ENCODE results near the gene HOXB3.

Gene HOXB3

DNA sequence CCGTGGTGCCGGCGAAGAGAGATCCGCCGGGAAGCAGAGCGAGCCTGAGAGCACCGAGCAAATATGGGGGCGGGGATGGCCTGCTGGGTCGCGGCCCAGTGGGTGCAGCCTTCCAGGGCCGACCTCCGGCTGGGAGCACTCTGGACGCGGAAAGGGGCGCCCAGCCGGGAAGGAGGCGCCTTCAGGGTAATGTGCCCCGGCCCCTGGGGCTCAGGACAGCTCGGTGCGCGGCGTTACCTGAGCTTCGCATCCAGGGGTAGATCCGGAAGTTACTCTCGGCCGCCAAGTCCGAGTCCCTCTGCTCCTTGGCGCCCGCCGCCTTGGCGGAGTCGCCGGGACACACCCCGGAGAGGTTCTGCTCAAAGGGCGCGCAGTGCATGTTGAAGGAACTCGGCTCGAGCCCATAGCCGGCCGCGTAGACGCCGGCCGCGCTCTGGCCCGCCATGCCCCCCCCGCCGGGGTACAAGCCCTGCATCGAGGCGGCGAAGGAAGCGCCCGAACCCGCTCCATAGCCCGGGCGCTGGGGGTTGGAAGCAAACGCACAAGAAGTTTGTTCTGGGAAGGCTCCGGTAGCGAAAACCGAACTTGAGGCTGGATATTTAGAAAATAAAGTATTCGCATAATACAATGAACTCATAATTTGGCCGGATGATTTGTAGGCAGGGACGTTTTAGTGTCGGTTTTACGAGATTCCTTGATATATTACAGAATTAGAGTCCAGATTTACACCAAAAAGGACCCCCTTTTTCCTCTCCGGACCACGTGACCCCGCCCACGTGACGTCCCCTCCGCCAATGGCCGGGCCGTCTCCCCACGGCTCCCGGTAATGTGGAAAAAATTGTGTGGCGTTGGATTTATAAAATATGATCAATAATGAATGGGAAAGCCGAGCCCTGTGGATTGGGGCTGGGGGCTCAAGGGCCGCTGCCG is 20.5 kb upstream of the HOXB3 start, which contains the start of gene HOXB7 (continued):
- TF ChIP-seq, protein P1, sequence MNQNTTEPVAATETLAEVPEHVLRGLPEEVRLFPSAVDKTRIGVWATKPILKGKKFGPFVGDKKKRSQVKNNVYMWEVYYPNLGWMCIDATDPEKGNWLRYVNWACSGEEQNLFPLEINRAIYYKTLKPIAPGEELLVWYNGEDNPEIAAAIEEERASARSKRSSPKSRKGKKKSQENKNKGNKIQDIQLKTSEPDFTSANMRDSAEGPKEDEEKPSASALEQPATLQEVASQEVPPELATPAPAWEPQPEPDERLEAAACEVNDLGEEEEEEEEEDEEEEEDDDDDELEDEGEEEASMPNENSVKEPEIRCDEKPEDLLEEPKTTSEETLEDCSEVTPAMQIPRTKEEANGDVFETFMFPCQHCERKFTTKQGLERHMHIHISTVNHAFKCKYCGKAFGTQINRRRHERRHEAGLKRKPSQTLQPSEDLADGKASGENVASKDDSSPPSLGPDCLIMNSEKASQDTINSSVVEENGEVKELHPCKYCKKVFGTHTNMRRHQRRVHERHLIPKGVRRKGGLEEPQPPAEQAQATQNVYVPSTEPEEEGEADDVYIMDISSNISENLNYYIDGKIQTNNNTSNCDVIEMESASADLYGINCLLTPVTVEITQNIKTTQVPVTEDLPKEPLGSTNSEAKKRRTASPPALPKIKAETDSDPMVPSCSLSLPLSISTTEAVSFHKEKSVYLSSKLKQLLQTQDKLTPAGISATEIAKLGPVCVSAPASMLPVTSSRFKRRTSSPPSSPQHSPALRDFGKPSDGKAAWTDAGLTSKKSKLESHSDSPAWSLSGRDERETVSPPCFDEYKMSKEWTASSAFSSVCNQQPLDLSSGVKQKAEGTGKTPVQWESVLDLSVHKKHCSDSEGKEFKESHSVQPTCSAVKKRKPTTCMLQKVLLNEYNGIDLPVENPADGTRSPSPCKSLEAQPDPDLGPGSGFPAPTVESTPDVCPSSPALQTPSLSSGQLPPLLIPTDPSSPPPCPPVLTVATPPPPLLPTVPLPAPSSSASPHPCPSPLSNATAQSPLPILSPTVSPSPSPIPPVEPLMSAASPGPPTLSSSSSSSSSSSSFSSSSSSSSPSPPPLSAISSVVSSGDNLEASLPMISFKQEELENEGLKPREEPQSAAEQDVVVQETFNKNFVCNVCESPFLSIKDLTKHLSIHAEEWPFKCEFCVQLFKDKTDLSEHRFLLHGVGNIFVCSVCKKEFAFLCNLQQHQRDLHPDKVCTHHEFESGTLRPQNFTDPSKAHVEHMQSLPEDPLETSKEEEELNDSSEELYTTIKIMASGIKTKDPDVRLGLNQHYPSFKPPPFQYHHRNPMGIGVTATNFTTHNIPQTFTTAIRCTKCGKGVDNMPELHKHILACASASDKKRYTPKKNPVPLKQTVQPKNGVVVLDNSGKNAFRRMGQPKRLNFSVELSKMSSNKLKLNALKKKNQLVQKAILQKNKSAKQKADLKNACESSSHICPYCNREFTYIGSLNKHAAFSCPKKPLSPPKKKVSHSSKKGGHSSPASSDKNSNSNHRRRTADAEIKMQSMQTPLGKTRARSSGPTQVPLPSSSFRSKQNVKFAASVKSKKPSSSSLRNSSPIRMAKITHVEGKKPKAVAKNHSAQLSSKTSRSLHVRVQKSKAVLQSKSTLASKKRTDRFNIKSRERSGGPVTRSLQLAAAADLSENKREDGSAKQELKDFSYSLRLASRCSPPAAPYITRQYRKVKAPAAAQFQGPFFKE (tag by site-specific recombination; IDR thresholded peaks at IDR 0.05; ENCODE audit: borderline replicate concordance): no peak
- TF ChIP-seq, protein P2, sequence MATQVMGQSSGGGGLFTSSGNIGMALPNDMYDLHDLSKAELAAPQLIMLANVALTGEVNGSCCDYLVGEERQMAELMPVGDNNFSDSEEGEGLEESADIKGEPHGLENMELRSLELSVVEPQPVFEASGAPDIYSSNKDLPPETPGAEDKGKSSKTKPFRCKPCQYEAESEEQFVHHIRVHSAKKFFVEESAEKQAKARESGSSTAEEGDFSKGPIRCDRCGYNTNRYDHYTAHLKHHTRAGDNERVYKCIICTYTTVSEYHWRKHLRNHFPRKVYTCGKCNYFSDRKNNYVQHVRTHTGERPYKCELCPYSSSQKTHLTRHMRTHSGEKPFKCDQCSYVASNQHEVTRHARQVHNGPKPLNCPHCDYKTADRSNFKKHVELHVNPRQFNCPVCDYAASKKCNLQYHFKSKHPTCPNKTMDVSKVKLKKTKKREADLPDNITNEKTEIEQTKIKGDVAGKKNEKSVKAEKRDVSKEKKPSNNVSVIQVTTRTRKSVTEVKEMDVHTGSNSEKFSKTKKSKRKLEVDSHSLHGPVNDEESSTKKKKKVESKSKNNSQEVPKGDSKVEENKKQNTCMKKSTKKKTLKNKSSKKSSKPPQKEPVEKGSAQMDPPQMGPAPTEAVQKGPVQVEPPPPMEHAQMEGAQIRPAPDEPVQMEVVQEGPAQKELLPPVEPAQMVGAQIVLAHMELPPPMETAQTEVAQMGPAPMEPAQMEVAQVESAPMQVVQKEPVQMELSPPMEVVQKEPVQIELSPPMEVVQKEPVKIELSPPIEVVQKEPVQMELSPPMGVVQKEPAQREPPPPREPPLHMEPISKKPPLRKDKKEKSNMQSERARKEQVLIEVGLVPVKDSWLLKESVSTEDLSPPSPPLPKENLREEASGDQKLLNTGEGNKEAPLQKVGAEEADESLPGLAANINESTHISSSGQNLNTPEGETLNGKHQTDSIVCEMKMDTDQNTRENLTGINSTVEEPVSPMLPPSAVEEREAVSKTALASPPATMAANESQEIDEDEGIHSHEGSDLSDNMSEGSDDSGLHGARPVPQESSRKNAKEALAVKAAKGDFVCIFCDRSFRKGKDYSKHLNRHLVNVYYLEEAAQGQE (tag by site-specific recombination; IDR thresholded peaks at IDR 0.05): no peak

DNA sequence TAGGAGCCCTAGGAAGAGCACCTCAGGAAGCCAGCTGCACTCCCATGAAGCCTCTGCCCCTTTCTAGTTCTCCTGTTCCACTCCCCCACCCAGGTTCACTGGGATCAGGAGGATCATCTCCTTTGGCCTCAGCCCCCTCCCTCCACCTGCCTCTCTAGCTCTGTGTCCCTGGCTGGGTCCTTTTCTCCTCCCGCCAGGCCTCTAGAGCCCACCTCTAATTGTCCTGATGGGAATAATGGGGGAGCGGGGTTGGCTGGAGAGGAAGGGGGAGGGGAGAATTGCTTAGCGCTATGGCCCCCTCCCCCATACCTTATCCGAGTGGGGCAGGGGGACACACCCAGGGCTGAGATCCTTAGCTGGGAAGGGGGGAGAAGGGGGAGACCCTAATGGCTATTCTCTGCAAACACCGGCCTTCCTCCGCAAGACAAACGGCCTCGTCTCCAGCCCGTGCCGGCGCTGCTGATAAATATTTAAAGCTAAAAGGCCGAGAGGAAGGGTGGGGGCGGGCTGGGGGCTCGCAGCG is 19.8 kb upstream of the HOXB3 start:
- Histone ChIP-seq H3K4me3 (ENCODE audit: low read depth, low read length) (peak overlapping the region; percentile 72), H3K27ac (ENCODE audit: extremely low read depth, low read depth, low read length) (peak overlapping the region; percentile 94), H3K4me1 (ENCODE audit: control insufficient read depth, insufficient read depth, low read length) (peaks cover 31% of the 10 kb centered on the region), H3K36me3 (ENCODE audit: control insufficient read depth in 2 of 2, insufficient read depth in 1 of 2, low read length in 2 of 2) (peaks cover 7 to 15% of the 10 kb centered on the region in 2 experiments), H3K9me3 (ENCODE audit: control insufficient read depth, insufficient read depth, low read depth, low read length) (no peaks in the 10 kb centered on the region)
- CTCF ChIA-PET: interaction anchor here (0.6 to 2.4 kb wide), 12 partner anchors 8 to 922 kb away, joined by 3 to 12 read pairs (median 4); partner anchors contain the start of gene SCRN2
- POLR2A ChIA-PET: interaction anchor here (0.6 to 2.4 kb wide), 12 partner anchors 8 to 778 kb away, joined by 3 to 15 read pairs (median 4); partner anchors contain the start of genes HOXB9, LRRC46 and MRPL10
- peak; percentile 10; the same call in 1 of the 2 replicates for TF ChIP-seq FEZF1 (tag by site-specific recombination; IDR thresholded peaks at IDR 0.05)
- peak; percentile 45 for TF ChIP-seq IKZF3 (tag by site-specific recombination; IDR thresholded peaks at IDR 0.05)
- TF ChIP-seq GLIS1 (tag by site-specific recombination; IDR thresholded peaks at IDR 0.05): no peak
- no peak for TF ChIP-seq ZNF654 (tag by site-specific recombination; IDR thresholded peaks at IDR 0.05; ENCODE audit: low read depth)
- TF ChIP-seq HOXC10 (CRISPR knock-in tag; IDR thresholded peaks at IDR 0.05): no peak
- no peak for TF ChIP-seq MEIS1 (CRISPR knock-in tag; IDR thresholded peaks at IDR 0.05; ENCODE audit: borderline replicate concordance)
- TF ChIP-seq, protein P3, sequence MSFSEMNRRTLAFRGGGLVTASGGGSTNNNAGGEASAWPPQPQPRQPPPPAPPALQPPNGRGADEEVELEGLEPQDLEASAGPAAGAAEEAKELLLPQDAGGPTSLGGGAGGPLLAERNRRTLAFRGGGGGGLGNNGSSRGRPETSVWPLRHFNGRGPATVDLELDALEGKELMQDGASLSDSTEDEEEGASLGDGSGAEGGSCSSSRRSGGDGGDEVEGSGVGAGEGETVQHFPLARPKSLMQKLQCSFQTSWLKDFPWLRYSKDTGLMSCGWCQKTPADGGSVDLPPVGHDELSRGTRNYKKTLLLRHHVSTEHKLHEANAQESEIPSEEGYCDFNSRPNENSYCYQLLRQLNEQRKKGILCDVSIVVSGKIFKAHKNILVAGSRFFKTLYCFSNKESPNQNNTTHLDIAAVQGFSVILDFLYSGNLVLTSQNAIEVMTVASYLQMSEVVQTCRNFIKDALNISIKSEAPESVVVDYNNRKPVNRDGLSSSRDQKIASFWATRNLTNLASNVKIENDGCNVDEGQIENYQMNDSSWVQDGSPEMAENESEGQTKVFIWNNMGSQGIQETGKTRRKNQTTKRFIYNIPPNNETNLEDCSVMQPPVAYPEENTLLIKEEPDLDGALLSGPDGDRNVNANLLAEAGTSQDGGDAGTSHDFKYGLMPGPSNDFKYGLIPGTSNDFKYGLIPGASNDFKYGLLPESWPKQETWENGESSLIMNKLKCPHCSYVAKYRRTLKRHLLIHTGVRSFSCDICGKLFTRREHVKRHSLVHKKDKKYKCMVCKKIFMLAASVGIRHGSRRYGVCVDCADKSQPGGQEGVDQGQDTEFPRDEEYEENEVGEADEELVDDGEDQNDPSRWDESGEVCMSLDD (tag by site-specific recombination; IDR thresholded peaks at IDR 0.05): 0 out of 2 replicates have a peak, but pooled peaks have one; percentile 27
- TF ChIP-seq, protein P4, sequence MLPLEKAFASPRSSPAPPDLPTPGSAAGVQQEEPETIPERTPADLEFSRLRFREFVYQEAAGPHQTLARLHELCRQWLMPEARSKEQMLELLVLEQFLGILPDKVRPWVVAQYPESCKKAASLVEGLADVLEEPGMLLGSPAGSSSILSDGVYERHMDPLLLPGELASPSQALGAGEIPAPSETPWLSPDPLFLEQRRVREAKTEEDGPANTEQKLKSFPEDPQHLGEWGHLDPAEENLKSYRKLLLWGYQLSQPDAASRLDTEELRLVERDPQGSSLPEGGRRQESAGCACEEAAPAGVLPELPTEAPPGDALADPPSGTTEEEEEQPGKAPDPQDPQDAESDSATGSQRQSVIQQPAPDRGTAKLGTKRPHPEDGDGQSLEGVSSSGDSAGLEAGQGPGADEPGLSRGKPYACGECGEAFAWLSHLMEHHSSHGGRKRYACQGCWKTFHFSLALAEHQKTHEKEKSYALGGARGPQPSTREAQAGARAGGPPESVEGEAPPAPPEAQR (tag by site-specific recombination; IDR thresholded peaks at IDR 0.05): no peak
- no peak for TF ChIP-seq ZNF600 (tag by site-specific recombination; IDR thresholded peaks at IDR 0.05)
- TF ChIP-seq SP2 (tag by site-specific recombination; IDR thresholded peaks at IDR 0.05): peak; percentile 36
- TF ChIP-seq, protein P5, sequence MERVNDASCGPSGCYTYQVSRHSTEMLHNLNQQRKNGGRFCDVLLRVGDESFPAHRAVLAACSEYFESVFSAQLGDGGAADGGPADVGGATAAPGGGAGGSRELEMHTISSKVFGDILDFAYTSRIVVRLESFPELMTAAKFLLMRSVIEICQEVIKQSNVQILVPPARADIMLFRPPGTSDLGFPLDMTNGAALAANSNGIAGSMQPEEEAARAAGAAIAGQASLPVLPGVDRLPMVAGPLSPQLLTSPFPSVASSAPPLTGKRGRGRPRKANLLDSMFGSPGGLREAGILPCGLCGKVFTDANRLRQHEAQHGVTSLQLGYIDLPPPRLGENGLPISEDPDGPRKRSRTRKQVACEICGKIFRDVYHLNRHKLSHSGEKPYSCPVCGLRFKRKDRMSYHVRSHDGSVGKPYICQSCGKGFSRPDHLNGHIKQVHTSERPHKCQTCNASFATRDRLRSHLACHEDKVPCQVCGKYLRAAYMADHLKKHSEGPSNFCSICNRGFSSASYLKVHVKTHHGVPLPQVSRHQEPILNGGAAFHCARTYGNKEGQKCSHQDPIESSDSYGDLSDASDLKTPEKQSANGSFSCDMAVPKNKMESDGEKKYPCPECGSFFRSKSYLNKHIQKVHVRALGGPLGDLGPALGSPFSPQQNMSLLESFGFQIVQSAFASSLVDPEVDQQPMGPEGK (tag by site-specific recombination; IDR thresholded peaks at IDR 0.05): peak; percentile 14; the same call in 1 of the 2 replicates
- peak; percentile 61 for TF ChIP-seq ZNF341 (tag by site-specific recombination; IDR thresholded peaks at IDR 0.05; ENCODE audit: low read depth)
- TF ChIP-seq ZNF558 (tag by site-specific recombination; IDR thresholded peaks at IDR 0.05): no peak

Measured in HEK293 (cell line).